ENCODE results near the gene ANGPTL4.

GRCh38 chr19:8323781-8324185, 40.2 kb upstream of the ANGPTL4 start:
- TF ChIP-seq PATZ1 (CRISPR knock-in tag; IDR thresholded peaks at IDR 0.05; ENCODE audit: borderline replicate concordance) (no peak), BACH2 (CRISPR knock-in tag; IDR thresholded peaks at IDR 0.05; ENCODE audit: borderline replicate concordance) (no peak), POU6F1 (CRISPR knock-in tag; IDR thresholded peaks at IDR 0.05; ENCODE audit: borderline replicate concordance, low read depth) (no peak), CREB5 (CRISPR knock-in tag; IDR thresholded peaks at IDR 0.05; ENCODE audit: low read depth) (no peak), RARB (CRISPR knock-in tag; IDR thresholded peaks at IDR 0.05) (no peak)

Measured in SK-N-SH treated with all-trans-retinoic acid at 6 μM for 48 hours (cell line).